H1 (cell line): ENCODE data around the gene RAB7B.

Experiments
- BRCA1 ChIP-seq: IDR thresholded peaks from 2 replicates; pipeline ENCODE4 v1.6.1; 2012; ENCODE audit warnings: low read depth, low read length, improper control_type of control experiment
- CTBP2 ChIP-seq: IDR thresholded peaks from 2 replicates; pipeline ENCODE4 v1.7.0; 2011; ENCODE audit warnings: borderline replicate concordance, mild to moderate bottlenecking, moderate library complexity, mixed read lengths, low read length; ENCODE audit not compliant: insufficient read depth, insufficient read length
- EP300 ChIP-seq, 2 experiments: IDR thresholded peaks; 1 replicate in 1 of 2; 2 replicates in 1 of 2; pipeline ENCODE4 v1.6.1; 2011 to 2012; ENCODE audit warnings: low read depth in 2 of 2, low read length in 2 of 2, mild to moderate bottlenecking in 2 of 2, borderline replicate concordance in 1 of 2, inconsistent platforms in 1 of 2, moderate library complexity in 1 of 2
- EZH2 ChIP-seq: fragments of 200-600 bp; sonication (generic); IDR thresholded peaks from 2 replicates; pipeline ENCODE4 v1.7.1; 2012; ENCODE audit warnings: low read depth, mild to moderate bottlenecking, moderate library complexity, low read length, inconsistent platforms; ENCODE audit not compliant: severe bottlenecking
- JUN ChIP-seq: IDR thresholded peaks from 2 replicates; pipeline ENCODE4 v1.6.1; 2011; ENCODE audit warnings: low read depth, mild to moderate bottlenecking, improper control_type of control experiment, low read length
- POLR2A ChIP-seq, 2 experiments: IDR thresholded peaks; 1 replicate in 1 of 2; 2 replicates in 1 of 2; pipeline ENCODE4 v1.6.1; 2011; ENCODE audit warnings: low read depth in 2 of 2, low read length in 2 of 2, mild to moderate bottlenecking in 2 of 2; ENCODE audit errors: control extremely low read depth in 1 of 2
- POLR2AphosphoS5 ChIP-seq: IDR thresholded peaks from 2 replicates; pipeline ENCODE4 v1.6.1; 2011; ENCODE audit warnings: low read depth, low read length
- RAD21 ChIP-seq, 2 experiments: IDR thresholded peaks in 1 of 2; conservative IDR thresholded peaks in 1 of 2; 2 replicates each; pipeline ENCODE4 v1.6.1; 2011; ENCODE audit warnings: low read depth in 2 of 2, low read length in 2 of 2, improper control_type of control experiment in 1 of 2, inconsistent platforms in 1 of 2, mild to moderate bottlenecking in 1 of 2, moderate library complexity in 1 of 2
- RNF2 ChIP-seq: fragments of 200-900, 300-1000 bp; sonication (generic); IDR thresholded peaks from 2 replicates; pipeline ENCODE4 v1.7.1; 2016; ENCODE audit warnings: borderline replicate concordance, low read depth, mild to moderate bottlenecking, antibody characterized with exemption, low read length; ENCODE audit not compliant: poor library complexity, severe bottlenecking; ENCODE audit errors: missing control alignments
- TF ChIP-seq, protein P1 (sequence below): IDR thresholded peaks from 2 replicates; pipeline ENCODE4 v1.6.1; 2011; ENCODE audit warnings: low read length, improper control_type of control experiment
- TF ChIP-seq, protein P2 (sequence below), 3 experiments: IDR thresholded peaks; 1 replicate in 2 of 3; 2 replicates in 1 of 3; pipeline versions ENCODE4 v1.5.1 to v1.6.1; 2011; ENCODE audit warnings: low read length in 3 of 3, mild to moderate bottlenecking in 3 of 3, inconsistent platforms in 2 of 3, low read depth in 1 of 3, moderate library complexity in 1 of 3; ENCODE audit not compliant: insufficient read depth in 1 of 3; ENCODE audit errors: control extremely low read depth in 1 of 3

DNA sequence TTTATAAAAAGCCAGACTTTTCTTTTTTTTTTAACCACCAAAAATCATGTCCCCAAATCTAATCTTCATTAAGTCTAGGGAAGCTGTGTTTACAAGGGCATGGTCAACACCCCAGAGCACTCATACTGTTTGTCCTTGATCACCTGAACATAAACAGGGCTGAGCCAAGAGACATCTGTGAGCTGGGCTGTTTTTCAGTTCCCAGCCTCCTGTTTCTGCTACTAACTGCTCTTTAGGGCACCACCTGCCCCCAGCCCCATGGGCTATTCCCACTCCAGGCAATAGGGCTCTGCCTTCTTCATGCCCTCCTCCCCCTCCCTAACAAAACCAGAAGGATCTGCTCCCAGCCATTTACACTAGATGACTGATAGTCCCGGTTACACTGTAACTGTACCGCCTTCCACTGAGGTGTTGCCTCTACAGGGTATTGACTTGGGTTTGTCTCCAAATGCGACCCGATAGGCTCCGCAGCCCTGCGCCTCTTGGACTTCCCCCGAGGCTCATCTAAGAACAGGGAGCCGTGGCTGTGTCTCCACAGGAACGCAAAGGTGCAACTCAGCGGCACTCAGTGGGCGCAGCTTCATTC lies 48.3 kb downstream of the RAB7B start:
- TF ChIP-seq POLR2A (IDR thresholded peaks at IDR 0.05; ENCODE audit: control extremely low read depth in 1 of 2, low read depth in 2 of 2, low read length in 2 of 2) = no peak
- TF ChIP-seq, protein P1, sequence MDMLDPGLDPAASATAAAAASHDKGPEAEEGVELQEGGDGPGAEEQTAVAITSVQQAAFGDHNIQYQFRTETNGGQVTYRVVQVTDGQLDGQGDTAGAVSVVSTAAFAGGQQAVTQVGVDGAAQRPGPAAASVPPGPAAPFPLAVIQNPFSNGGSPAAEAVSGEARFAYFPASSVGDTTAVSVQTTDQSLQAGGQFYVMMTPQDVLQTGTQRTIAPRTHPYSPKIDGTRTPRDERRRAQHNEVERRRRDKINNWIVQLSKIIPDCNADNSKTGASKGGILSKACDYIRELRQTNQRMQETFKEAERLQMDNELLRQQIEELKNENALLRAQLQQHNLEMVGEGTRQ = no peak
- TF ChIP-seq JUN = no peak
- TF ChIP-seq, protein P2, sequence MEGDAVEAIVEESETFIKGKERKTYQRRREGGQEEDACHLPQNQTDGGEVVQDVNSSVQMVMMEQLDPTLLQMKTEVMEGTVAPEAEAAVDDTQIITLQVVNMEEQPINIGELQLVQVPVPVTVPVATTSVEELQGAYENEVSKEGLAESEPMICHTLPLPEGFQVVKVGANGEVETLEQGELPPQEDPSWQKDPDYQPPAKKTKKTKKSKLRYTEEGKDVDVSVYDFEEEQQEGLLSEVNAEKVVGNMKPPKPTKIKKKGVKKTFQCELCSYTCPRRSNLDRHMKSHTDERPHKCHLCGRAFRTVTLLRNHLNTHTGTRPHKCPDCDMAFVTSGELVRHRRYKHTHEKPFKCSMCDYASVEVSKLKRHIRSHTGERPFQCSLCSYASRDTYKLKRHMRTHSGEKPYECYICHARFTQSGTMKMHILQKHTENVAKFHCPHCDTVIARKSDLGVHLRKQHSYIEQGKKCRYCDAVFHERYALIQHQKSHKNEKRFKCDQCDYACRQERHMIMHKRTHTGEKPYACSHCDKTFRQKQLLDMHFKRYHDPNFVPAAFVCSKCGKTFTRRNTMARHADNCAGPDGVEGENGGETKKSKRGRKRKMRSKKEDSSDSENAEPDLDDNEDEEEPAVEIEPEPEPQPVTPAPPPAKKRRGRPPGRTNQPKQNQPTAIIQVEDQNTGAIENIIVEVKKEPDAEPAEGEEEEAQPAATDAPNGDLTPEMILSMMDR (IDR thresholded peaks at IDR 0.05; ENCODE audit: control extremely low read depth in 1 of 3, insufficient read depth in 1 of 3, low read depth in 1 of 3, low read length in 3 of 3) = no peak
- TF ChIP-seq POLR2AphosphoS5 = no peak
- no peak for TF ChIP-seq BRCA1
- no peak for TF ChIP-seq EZH2
- TF ChIP-seq CTBP2 = no peak
- TF ChIP-seq EP300 (IDR thresholded peaks at IDR 0.05; ENCODE audit: borderline replicate concordance in 1 of 2, low read depth in 2 of 2, low read length in 2 of 2) = no peak
- no peak for TF ChIP-seq RNF2
- TF ChIP-seq RAD21 (IDR thresholded peaks at IDR 0.05 in 1 of 2, conservative IDR thresholded peaks at IDR 0.05 in 1 of 2; ENCODE audit: low read depth in 2 of 2, low read length in 2 of 2) = no peak
